Gastroesophageal sphincter (tissue), 4 donors: ENCODE measurements around the gene MYH14. TPM values are rescaled to one million over a fixed set of nuclear protein-coding genes. Genes with fewer than 3 reads are reported as not detected.

Experiments
- ATAC-seq: fragments of 150-250 bp; one replicate; pipeline ENCODE4 v1.9.1; 2016; ENCODE audit warnings: mild to moderate bottlenecking, moderate library complexity
- H3K27ac ChIP-seq, 4 donors: fragments of 200-600 bp; sonication (generic) in 3 of 4; 1 replicate in 3 of 4; 2 replicates in 1 of 4; pipeline ENCODE4 v1.5.1; 2016 to 2019
- H3K27me3 ChIP-seq: fragments of 200-600 bp; sonication (generic); one replicate; pipeline ENCODE4 v1.5.1; 2019
- H3K36me3 ChIP-seq, 2 donors: fragments of 200-600 bp; sonication (generic); one replicate each; pipeline ENCODE4 v1.5.1; 2019; ENCODE audit warnings: control low read depth in 1 of 2
- H3K4me1 ChIP-seq, 3 donors: fragments of 200-600 bp; sonication (generic); 1 replicate in 2 of 3; 2 replicates in 1 of 3; pipeline ENCODE4 v1.5.1; 2016 to 2019; ENCODE audit warnings: control low read depth in 2 of 3
- H3K4me3 ChIP-seq, 2 donors: fragments of 200-600 bp; sonication (generic); one replicate each; pipeline ENCODE4 v1.5.1; 2019; ENCODE audit warnings: mild to moderate bottlenecking in 1 of 2, moderate library complexity in 1 of 2
- H3K9me3 ChIP-seq, 3 donors: fragments of 200-600 bp; sonication (generic); one replicate each; pipeline ENCODE4 v1.5.1; 2017 to 2019; ENCODE audit warnings: control low read depth in 2 of 3
- CTCF ChIP-seq, 4 experiments: fragments of 200-600 bp in 2 of 4; fragments of 450-650 bp in 2 of 4; sonication (generic) in 1 of 4; IDR thresholded peaks; one replicate each; pipeline ENCODE4 v1.5.1; 2017 to 2019; ENCODE audit warnings: antibody characterized with exemption in 4 of 4, mild to moderate bottlenecking in 2 of 4, moderate library complexity in 2 of 4
- EP300 ChIP-seq: sonication (generic); formaldehyde crosslinking; IDR thresholded peaks from one replicate; pipeline ENCODE4 v1.6.1; 2017; ENCODE audit warnings: antibody characterized with exemption, mild to moderate bottlenecking
- POLR2A ChIP-seq, 2 donors: fragments of 450-650 bp; IDR thresholded peaks; one replicate each; pipeline ENCODE4 v1.6.1; 2017; ENCODE audit warnings: antibody characterized with exemption in 2 of 2, mild to moderate bottlenecking in 2 of 2, moderate library complexity in 1 of 2
- POLR2AphosphoS5 ChIP-seq: sonication (generic); formaldehyde crosslinking; IDR thresholded peaks from one replicate; pipeline ENCODE4 v1.6.1; 2017; ENCODE audit warnings: antibody characterized with exemption
- WGBS, 2 donors: methylation state at CpG; one replicate each; pipeline ENCODE4 v1.1.5; 2018; ENCODE audit warnings: low coverage in 1 of 2; 5-methylcytosine and 5-hydroxymethylcytosine counted together
- total RNA-seq, 4 donors: library from RNA; depleted of rRNA; stranded (reverse); fragments of >200 nt; gene quantifications; one replicate each; pipeline ENCODE4 v1.1.0, GENCODE V29; 2016

The MYH14 gene
- total RNA-seq, 4 donors from 2014 or later, result 3.5 to 10.0 (median 6.1) TPM

GRCh38 chr19:50314724-50315708, 111.6 kb downstream of the MYH14 start:
- Histone ChIP-seq H3K27ac (no peak overlapping the region), H3K9me3 (no peaks in the 10 kb centered on the region), H3K4me1 (no peaks in the 10 kb centered on the region), H3K36me3 (no peaks in the 10 kb centered on the region), H3K27me3 (peaks cover 98% of the 10 kb centered on the region), H3K4me3 (no peak overlapping the region)
- no peak for ATAC-seq
- no peak for TF ChIP-seq POLR2AphosphoS5
- no peak for TF ChIP-seq CTCF (IDR thresholded peaks at IDR 0.05)
- TF ChIP-seq EP300, result no peak
- no peak for TF ChIP-seq POLR2A (IDR thresholded peaks at IDR 0.05)
- WGBS, 2 donors, result 0 to 1% methylated on average over 13 to 16 of the region's 40 CpGs

GRCh38 chr19:50315773-50316448, 112.5 kb downstream of the MYH14 start:
- no peak for ATAC-seq
- Histone ChIP-seq H3K9me3 (no peaks in the 10 kb centered on the region), H3K27me3 (peaks cover 98% of the 10 kb centered on the region), H3K4me1 (no peaks in the 10 kb centered on the region), H3K4me3 (no peak overlapping the region), H3K36me3 (no peaks in the 10 kb centered on the region), H3K27ac (no peak overlapping the region)
- 0% methylated on average over 1 to 2 of the region's 18 CpGs for WGBS, 2 donors
- TF ChIP-seq POLR2AphosphoS5, result no peak
- no peak for TF ChIP-seq CTCF (IDR thresholded peaks at IDR 0.05)
- no peak for TF ChIP-seq POLR2A (IDR thresholded peaks at IDR 0.05)
- TF ChIP-seq EP300, result no peak

- 62 to 67% methylated on average over 1 to 3 of the region's 4 CpGs for WGBS, 2 donors
- Histone ChIP-seq H3K9me3 (no peaks in the 10 kb centered on the region), H3K27ac (no peak overlapping the region), H3K4me1 (no peaks in the 10 kb centered on the region), H3K27me3 (peaks cover 97% of the 10 kb centered on the region), H3K4me3 (no peak overlapping the region), H3K36me3 (no peaks in the 10 kb centered on the region)
- TF ChIP-seq POLR2A (IDR thresholded peaks at IDR 0.05) (no peak), EP300 (no peak), CTCF (IDR thresholded peaks at IDR 0.05) (no peak), POLR2AphosphoS5 (no peak)
- ATAC-seq, result no peak
Measured at GRCh38 chr19:50317115-50317514, 113.7 kb downstream of the MYH14 start.

GRCh38 chr19:50318438-50318837, 115.0 kb downstream of the MYH14 start:
- TF ChIP-seq EP300, result no peak
- TF ChIP-seq POLR2A (IDR thresholded peaks at IDR 0.05), result no peak
- TF ChIP-seq CTCF (IDR thresholded peaks at IDR 0.05), result no peak
- TF ChIP-seq POLR2AphosphoS5, result no peak
- peaks cover 94% of the 10 kb centered on the region for H3K27me3 ChIP-seq
- H3K4me3 ChIP-seq, result no peak overlapping the region
- H3K36me3 ChIP-seq, result no peaks in the 10 kb centered on the region
- ATAC-seq, result no peak
- 80 to 86% methylated on average over 4 to 7 of the region's 8 CpGs for WGBS, 2 donors
- H3K9me3 ChIP-seq, result no peaks in the 10 kb centered on the region
- H3K27ac ChIP-seq, result no peak overlapping the region
- H3K4me1 ChIP-seq, result no peaks in the 10 kb centered on the region
